Stimulated activated CD8-positive, alpha-beta memory T cell treated with anti-CD3 and anti-CD28 coated beads, Interleukin-2, amount 100 ng/mL, for 48 hours (primary cell): ENCODE measurements around the gene GSTM5.
"Not testable (repeated sequence)": the region's sequence is repeated elsewhere in the genome, so short reads cannot be mapped to it uniquely, and the experiment has no call there.

Experiments used
- DNase-seq, 2 donors: peaks; one replicate each; pipeline ENCODE4 v3.0.0-alpha.2; 2020; ENCODE audit warnings: low read depth in 2 of 2

Gene GSTM5

DNA sequence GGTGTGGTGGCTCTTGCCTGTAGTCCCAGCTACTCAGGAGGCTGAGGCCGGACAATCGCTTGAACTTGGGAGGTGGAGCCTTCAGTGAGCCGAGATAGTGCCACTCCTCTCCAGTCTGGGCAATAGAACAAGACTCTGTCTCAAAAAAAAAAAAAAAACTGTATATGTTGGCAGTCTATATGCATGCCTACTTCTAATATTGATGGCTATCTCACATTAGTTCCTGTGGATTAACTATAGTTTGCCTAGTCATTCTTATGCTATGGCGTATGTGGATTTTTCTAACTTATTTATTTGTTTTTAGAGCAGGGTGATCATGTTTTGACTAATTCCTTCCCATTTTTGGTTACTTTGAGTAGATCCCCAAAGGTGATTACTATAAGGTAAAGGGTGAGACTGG, 15.0 kb upstream of the GSTM5 start:
- DNase-seq = no peak

- not testable (repeated sequence) for DNase-seq
Observed at GRCh38 chr1:109697861-109698260, 14.2 kb upstream of the GSTM5 start.

DNA sequence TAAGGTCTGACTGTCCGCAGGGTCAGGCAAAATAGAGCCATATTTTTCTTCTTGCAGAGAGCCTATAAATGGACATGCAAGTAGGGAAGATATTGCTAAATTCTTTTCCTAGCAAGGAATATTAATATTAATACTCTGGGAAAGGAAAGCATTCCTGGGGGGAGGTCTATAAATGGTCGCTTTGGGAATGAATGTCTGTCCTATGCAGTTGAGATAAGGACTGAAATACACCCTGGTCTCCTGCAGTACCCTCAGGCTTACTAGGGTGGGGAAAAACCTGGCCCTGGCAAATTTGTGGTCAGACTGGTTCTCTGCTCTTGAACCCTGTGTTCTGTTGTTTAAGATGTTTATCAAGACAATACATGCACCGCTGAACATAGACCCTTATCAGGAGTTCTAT, 9.1 kb upstream of the GSTM5 start:
- not testable (repeated sequence) for DNase-seq

DNA sequence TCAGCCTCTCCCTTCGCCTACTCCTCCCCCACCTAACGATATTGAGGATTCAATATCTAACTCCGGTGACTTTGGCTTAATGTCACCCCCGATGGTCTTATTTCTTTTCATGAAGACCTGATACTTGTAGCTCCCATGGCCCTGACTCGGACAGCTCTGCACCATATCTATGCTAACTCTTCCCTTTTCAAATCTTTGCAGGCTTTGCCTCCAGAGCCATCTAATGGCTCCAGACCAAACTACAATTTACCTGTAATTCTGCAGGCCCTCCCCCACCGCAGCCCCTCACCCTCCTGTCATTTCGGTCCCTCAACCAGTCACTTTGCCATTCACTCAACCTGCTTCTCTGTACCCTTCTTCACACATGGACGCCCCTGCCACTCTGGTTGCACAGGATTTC, 7.9 kb upstream of the GSTM5 start:
- no peak for DNase-seq

DNA sequence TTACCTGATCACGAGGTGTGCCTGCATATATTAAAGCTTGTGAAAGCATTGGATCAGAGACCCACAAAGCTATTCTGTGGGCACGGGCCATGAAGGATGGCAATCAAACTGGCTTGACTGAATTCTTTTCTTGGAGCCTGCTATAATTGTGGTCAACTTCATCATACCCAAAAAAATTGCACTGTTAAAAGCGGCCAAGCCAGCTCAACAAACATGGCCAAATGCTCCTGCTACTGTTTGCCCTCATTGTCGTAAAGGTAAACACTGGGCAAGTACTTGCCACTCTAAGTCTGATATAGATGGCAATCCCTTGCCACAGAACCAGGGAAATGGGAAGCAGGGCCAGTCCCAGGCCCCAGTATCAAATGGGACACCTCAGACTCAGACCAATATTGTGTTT, 6.6 kb upstream of the GSTM5 start:
- no peak for DNase-seq

- DNase-seq = not testable (repeated sequence)
Observed at GRCh38 chr1:109708949-109709348, 3.1 kb upstream of the GSTM5 start.

DNA sequence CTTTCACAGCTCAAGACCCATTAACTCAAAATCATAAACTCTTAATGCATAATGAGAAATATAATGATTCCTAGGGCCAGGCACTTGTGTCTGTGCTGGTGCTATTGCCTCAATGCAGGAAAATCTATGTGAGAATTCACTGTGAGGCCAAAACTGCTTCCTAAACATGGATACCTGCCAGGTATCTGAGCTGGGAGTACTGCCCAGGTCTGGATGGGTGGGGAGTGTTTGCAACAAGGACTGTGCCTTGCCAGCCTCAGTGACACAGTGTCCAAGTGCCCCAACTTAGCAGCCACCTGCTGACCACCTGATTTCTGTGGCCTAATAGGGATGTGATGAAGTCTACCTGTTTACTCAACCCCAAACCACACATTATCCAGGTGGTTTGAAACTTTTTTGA, 2.2 kb upstream of the GSTM5 start:
- DNase-seq = not testable (repeated sequence)

GRCh38 chr1:109712321-109712864, 342 bp downstream of the GSTM5 start:
- no peak for DNase-seq

DNA sequence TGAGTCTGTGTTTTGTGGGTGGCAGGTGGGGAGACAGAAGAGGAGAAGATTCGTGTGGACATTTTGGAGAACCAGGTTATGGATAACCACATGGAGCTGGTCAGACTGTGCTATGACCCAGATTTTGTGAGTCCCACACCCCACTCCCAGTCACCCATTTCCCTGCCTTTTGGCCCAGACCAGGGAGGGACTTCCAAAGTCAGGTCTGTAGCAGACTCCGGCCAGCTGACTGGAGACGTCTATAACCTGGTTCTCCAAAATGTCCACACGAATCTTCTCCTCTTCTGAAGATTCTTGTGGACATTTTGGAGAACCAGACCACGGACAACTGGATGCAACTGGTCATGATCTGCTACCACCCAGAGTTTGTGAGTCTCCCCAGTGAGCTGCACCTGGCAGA, 1.6 kb downstream of the GSTM5 start:
- DNase-seq = no peak

DNA sequence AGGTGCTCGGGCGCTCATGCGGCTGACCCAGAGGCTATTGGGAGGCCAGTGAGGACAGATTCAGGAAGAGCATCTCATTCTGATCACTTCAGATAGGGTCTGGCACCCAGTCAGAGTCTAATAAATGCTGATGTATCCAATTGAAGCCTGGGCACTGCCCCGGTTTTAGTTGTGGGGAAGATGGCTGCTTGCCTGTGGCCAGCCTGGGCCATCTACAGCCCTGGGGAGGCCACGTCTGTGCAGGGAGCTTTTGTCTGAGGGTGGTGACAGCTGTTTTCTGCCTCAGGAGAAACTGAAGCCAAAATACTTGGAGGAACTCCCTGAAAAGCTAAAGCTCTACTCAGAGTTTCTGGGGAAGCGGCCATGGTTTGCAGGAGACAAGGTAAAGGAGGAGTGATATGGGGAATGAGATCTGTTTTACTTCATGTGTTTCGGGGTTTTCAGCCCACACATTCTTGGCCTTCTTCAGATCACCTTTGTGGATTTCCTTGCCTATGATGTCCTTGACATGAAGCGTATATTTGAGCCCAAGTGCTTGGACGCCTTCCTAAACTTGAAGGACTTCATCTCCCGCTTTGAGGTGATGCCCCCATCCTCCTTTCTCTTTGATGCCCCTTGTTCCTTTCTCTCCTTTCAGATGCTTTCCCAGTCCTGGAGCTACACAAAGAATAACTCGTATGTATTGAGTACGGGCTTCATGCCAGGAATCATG, 2.8 kb downstream of the GSTM5 start:
- DNase-seq = no peak

GRCh38 chr1:109716121-109716520, 4.1 kb downstream of the GSTM5 start:
- DNase-seq = no peak

DNA sequence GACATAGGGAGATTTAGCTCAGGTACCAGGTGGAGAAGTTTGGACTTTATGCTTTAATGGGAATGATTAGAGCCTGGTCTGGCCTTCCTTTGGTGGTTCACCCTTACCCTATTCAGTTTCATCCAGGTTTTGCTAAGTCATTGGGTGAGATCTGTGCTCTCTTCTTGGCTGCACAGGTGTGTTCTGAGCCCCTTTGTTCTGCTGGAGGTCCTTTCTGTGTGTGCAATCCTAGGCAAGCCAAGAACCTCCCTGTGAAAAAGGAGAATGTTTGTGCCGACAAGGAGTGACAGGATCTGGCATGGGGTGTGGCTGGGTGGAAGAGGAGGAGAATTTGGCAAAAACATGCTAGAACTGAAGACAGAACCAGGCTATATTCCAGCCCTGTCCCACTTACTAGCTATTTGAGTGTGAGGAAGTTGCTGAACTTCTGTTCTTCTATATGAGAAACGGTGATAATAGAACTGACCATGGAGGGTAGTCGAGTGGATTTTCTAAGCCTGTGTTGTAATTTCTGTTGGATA, 4.6 kb downstream of the GSTM5 start:
- no peak for DNase-seq

GRCh38 chr1:109717729-109718128, 5.7 kb downstream of the GSTM5 start:
- no peak for DNase-seq

- no peak for DNase-seq
Observed at GRCh38 chr1:109718495-109718894, 6.4 kb downstream of the GSTM5 start.

- DNase-seq = no peak
Observed at GRCh38 chr1:109719337-109719837, 7.3 kb downstream of the GSTM5 start.

- no peak for DNase-seq
Observed at GRCh38 chr1:109721042-109721441, 9.0 kb downstream of the GSTM5 start.

- DNase-seq = no peak
Observed at GRCh38 chr1:109721971-109722370, 9.9 kb downstream of the GSTM5 start.

DNA sequence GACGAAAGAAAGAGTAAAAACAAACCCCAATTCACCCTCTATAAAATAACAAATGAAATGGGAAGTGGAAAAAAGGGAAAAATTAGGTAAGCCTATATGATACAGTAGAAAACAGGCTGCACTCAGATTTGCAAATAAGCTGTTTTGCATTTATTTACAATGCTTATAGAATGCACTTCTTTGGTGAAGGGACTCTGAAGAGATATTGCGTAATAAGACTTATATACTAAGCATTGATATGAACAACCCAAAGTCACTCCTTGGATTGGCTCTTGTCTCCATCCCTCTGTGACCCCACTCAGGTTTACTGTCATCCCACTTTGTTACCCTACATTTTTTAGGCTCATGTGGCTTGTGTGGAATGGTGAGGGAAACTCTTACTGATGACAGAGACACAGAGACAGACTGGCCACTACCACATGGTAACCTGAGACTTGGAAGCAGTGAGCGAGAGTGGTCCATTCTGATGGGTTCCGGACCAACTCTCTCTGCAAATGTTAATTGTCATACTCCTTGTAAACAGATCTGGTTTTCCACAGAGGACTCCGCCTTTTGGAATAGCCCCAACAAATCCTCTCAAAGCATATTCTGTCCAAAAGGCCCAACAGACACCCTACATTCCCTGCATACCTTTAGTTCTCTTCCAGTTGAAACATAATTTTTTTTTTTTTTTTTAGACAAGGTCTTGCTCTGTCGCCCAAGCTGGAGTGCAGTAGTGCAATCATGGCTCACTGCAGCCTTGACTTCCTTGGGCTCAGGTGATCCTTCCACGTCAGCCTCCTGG, 11.0 kb downstream of the GSTM5 start:
- no peak for DNase-seq

DNA sequence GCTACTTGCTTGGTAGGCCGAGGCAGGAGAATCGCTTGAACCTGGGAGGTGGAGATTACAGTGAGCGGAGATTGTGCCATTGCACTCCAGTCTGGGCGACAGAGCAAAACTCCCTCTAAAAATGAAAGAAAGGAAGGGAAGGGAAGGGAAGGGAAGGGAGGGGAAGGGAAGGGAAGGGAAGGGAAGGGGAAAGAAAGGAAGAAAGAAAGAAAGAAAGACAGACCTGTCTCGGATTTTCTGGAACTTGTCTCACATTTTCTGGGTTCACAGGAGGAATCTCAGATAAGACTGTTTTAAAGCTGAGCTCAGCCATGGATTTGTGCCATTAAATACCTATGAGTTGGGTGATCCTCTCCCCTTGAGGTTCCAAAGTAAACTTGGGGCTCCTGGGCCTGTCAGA, 12.9 kb downstream of the GSTM5 start:
- no peak for DNase-seq

DNA sequence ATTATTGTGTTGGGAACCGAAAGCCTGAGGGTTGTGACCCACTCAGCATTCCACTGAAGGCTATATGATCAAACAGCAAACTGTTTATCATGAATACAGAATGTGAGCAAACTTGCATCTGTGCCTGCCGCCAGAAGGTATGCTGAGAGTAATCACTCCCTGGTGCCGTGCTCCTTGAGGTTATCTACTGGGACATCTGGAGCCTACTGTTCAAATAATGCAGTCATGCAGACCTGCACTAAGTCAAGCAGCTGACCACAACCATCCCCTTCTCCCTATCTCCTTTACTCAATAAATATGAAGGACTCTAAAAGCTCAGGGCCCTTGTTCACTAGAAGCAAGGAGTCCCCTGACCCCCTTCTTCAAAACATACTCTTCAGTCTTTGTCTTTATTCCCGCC, 13.5 kb downstream of the GSTM5 start:
- no peak for DNase-seq

DNA sequence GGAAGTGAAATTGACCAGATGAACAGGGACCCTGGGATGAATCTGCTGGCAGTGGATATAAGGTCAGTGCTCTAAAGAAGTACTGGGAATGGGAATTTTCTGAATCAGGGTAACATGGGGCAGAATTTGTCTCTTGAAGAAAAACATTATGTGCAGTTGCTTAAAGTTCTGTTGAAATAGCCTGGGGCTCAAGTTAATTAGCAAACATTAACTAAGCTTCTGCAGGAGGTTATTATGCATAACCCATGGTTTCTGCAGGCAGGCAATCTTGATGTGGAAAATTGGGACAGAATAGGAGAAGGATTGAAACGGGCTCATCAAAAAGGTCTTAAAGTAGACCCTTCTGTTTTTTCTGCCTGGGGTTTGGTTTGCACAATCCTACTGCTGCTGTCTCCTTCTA, 14.0 kb downstream of the GSTM5 start:
- no peak for DNase-seq

GRCh38 chr1:109726728-109727373, 14.8 kb downstream of the GSTM5 start:
- DNase-seq = no peak
